Neural progenitor cell (in vitro differentiated cells): ENCODE results near the gene PPAT.

Experiments
- CTCF ChIP-seq: fragments of 200-600 bp; sonication (generic); IDR thresholded peaks from 2 replicates; pipeline ENCODE4 v1.5.1; 2017; ENCODE audit warnings: antibody characterized with exemption, mild to moderate bottlenecking
- EZH2 ChIP-seq: fragments of 200-600 bp; sonication (generic); IDR thresholded peaks from 2 replicates; pipeline ENCODE4 v1.6.1; 2017; ENCODE audit warnings: antibody characterized with exemption, mild to moderate bottlenecking, moderate library complexity

- TF ChIP-seq EZH2, result no peak
- TF ChIP-seq CTCF, result no peak
Measured at GRCh38 chr4:56425518-56425917, 9.9 kb downstream of the PPAT start.
